Ishikawa (cell line): ENCODE measurements around the gene POFUT1.

ENCODE experiments used
- CEBPB ChIP-seq: IDR thresholded peaks from 2 replicates; pipeline ENCODE4 v1.6.1; 2012
- CREB1 ChIP-seq: IDR thresholded peaks from 2 replicates; pipeline ENCODE4 v1.6.1; 2012; ENCODE audit warnings: low read depth
- EGR1 ChIP-seq: IDR thresholded peaks from 2 replicates; pipeline ENCODE4 v1.6.1; 2012
- EP300 ChIP-seq: IDR thresholded peaks from 2 replicates; pipeline ENCODE4 v1.6.1; 2012; ENCODE audit warnings: borderline replicate concordance
- FOXM1 ChIP-seq: IDR thresholded peaks from 2 replicates; pipeline ENCODE4 v1.6.1; 2012; ENCODE audit warnings: low read depth, borderline replicate concordance
- NFIC ChIP-seq: IDR thresholded peaks from 2 replicates; pipeline ENCODE4 v1.6.1; 2012
- RAD21 ChIP-seq: IDR thresholded peaks from 2 replicates; pipeline ENCODE4 v1.6.1; 2012; ENCODE audit warnings: low read depth
- TAF1 ChIP-seq: IDR thresholded peaks from 2 replicates; pipeline ENCODE4 v1.6.1; 2012; ENCODE audit warnings: low read depth, mild to moderate bottlenecking
- TCF12 ChIP-seq: IDR thresholded peaks from 2 replicates; pipeline ENCODE4 v1.6.1; 2012; ENCODE audit warnings: low read depth
- TEAD4 ChIP-seq: IDR thresholded peaks from 2 replicates; pipeline ENCODE4 v1.6.1; 2012
- YY1 ChIP-seq: IDR thresholded peaks from 2 replicates; pipeline ENCODE4 v1.6.1; 2012; ENCODE audit warnings: low read depth
- ZBTB7A ChIP-seq: IDR thresholded peaks from 2 replicates; pipeline ENCODE4 v1.6.1; 2012; ENCODE audit warnings: low read depth
- TF ChIP-seq, protein P1 (sequence below): IDR thresholded peaks from 2 replicates; pipeline ENCODE4 v1.6.1; 2012
- TF ChIP-seq, protein P2 (sequence below): IDR thresholded peaks from 2 replicates; pipeline ENCODE4 v1.6.1; 2012; ENCODE audit warnings: low read depth, mild to moderate bottlenecking
- TF ChIP-seq, protein P3 (sequence below): IDR thresholded peaks from 2 replicates; pipeline ENCODE4 v1.6.1; 2012

POFUT1 gene

DNA sequence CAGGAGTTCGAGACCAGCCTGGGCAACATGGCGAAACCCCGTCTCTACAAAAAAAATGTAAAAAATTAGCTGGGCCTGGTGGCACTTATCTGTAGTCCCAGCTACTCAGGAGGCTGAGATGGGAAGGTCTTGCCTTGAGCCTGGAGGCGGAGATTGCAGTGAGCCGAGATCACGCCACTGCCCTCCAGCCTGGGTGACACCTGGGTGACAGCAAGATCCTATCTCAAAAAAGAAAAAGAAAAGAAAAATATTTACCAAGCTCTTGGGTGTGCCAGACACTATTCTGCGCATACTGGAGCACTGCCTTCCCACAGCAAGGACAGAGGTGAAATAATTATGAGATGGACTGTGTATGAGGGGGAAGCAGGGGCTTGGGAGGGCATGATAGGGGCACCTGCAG, 19.6 kb downstream of the POFUT1 start:
- TF ChIP-seq, protein P1, sequence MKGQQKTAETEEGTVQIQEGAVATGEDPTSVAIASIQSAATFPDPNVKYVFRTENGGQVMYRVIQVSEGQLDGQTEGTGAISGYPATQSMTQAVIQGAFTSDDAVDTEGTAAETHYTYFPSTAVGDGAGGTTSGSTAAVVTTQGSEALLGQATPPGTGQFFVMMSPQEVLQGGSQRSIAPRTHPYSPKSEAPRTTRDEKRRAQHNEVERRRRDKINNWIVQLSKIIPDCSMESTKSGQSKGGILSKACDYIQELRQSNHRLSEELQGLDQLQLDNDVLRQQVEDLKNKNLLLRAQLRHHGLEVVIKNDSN = no peak
- TF ChIP-seq TCF12 = no peak
- TF ChIP-seq CREB1 = no peak
- no peak for TF ChIP-seq NFIC
- no peak for TF ChIP-seq EP300
- TF ChIP-seq EGR1 = no peak
- no peak for TF ChIP-seq FOXM1
- no peak for TF ChIP-seq RAD21
- TF ChIP-seq CEBPB = no peak
- no peak for TF ChIP-seq TEAD4
- TF ChIP-seq, protein P2, sequence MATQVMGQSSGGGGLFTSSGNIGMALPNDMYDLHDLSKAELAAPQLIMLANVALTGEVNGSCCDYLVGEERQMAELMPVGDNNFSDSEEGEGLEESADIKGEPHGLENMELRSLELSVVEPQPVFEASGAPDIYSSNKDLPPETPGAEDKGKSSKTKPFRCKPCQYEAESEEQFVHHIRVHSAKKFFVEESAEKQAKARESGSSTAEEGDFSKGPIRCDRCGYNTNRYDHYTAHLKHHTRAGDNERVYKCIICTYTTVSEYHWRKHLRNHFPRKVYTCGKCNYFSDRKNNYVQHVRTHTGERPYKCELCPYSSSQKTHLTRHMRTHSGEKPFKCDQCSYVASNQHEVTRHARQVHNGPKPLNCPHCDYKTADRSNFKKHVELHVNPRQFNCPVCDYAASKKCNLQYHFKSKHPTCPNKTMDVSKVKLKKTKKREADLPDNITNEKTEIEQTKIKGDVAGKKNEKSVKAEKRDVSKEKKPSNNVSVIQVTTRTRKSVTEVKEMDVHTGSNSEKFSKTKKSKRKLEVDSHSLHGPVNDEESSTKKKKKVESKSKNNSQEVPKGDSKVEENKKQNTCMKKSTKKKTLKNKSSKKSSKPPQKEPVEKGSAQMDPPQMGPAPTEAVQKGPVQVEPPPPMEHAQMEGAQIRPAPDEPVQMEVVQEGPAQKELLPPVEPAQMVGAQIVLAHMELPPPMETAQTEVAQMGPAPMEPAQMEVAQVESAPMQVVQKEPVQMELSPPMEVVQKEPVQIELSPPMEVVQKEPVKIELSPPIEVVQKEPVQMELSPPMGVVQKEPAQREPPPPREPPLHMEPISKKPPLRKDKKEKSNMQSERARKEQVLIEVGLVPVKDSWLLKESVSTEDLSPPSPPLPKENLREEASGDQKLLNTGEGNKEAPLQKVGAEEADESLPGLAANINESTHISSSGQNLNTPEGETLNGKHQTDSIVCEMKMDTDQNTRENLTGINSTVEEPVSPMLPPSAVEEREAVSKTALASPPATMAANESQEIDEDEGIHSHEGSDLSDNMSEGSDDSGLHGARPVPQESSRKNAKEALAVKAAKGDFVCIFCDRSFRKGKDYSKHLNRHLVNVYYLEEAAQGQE = no peak
- no peak for TF ChIP-seq YY1
- TF ChIP-seq TAF1 = no peak
- TF ChIP-seq ZBTB7A = no peak
- TF ChIP-seq, protein P3, sequence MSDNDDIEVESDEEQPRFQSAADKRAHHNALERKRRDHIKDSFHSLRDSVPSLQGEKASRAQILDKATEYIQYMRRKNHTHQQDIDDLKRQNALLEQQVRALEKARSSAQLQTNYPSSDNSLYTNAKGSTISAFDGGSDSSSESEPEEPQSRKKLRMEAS = no peak

DNA sequence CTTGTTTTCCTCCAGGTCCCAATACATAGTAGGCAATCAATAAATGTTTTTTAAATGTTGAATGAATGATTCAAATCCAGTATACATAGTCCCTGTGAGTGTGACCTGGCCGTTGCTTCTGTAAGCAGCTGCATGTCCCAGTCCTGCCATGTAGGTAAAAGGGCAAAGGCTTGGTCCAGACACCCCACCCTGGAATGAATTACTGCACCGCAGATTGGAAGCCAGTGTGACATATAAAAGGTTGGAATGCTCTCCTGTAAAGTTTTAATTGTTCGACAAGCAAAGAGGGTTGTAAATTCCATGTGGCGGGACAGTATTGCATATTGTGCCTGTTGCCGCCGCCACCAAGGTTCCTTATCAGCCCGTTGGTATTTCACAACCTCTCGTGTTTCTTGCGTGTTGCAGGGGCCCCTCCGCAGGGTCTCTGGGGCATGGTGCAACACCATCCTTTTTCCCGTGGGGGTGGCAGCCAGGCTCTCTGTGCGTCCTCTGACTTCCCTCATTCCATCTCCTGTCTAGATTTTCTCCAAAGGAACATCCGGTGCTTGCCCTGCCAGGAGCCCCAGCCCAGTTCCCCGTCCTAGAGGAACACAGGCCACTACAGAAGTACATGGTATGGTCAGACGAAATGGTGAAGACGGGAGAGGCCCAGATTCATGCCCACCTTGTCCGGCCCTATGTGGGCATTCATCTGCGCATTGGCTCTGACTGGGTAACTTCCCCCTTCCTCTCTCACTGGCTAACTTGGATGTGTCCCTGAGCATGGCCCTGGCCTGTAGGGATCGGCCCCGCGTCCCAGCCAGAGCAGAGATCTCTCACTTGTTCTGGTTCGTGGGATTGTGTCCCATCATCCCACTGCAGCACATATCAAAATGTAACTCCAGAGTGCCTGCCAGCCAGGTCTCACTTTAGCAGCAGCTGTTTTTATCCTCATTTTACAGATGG, 20.3 kb downstream of the POFUT1 start:
- TF ChIP-seq TCF12 = no peak
- TF ChIP-seq NFIC = no peak
- TF ChIP-seq, protein P2 = no peak
- TF ChIP-seq CEBPB = no peak
- TF ChIP-seq, protein P3 = no peak
- TF ChIP-seq, protein P1 = no peak
- TF ChIP-seq TEAD4 = no peak
- TF ChIP-seq RAD21 = no peak

DNA sequence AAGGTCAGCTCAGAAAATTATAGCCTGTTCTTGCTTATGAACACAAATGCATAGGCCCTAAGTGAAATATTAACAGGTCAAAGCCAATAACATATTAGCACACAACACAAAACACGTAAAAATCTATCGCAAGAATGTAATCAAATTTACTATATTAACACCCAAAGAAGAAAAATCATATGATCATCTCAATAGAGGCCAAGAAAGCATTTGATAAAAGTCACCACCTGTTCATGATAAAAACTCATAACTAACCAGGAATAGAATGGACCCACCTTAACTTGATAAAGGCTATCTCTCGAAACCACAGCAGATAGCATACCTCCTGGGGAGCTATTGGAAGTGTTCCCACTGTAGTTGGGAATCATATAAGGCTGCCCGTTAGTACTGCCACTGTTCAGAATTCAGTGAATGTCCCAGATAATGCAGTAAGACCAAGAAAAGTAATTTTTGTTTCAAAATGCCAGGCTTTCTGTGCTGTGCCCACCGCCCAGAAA, 21.6 kb downstream of the POFUT1 start:
- TF ChIP-seq CREB1 (no peak), EGR1 (no peak), TAF1 (no peak)
- TF ChIP-seq, protein P2 = no peak
- TF ChIP-seq, protein P3 = no peak

DNA sequence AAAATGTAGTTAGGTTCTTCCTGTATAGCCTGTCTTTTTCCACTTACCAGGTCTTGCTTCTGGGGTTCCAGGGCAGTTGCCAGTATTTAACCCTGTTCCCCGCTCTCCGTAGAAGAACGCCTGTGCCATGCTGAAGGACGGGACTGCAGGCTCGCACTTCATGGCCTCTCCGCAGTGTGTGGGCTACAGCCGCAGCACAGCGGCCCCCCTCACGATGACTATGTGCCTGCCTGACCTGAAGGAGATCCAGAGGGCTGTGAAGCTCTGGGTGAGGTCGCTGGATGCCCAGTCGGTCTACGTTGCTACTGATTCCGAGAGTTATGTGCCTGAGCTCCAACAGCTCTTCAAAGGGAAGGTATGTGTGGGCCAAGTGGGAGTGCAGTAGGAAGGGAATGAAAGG, 23.0 kb downstream of the POFUT1 start:
- no peak for TF ChIP-seq EGR1
- no peak for TF ChIP-seq ZBTB7A
- TF ChIP-seq YY1 = no peak
- TF ChIP-seq, protein P1 = no peak
- TF ChIP-seq NFIC = no peak
- TF ChIP-seq FOXM1 = no peak
- TF ChIP-seq TAF1 = no peak
